HG03139 (cell line): ENCODE data around the gene CTAG2.
"Not testable (repeated sequence)": the region's sequence is repeated elsewhere in the genome, so short reads cannot be mapped to it uniquely, and the experiment has no call there.

Experiments used
- ATAC-seq: cut with Tn5 transposase; IDR thresholded peaks from one replicate; pipeline ENCODE4 v1.9.1; 2021; ENCODE audit not compliant: unreplicated experiment

Gene CTAG2

DNA sequence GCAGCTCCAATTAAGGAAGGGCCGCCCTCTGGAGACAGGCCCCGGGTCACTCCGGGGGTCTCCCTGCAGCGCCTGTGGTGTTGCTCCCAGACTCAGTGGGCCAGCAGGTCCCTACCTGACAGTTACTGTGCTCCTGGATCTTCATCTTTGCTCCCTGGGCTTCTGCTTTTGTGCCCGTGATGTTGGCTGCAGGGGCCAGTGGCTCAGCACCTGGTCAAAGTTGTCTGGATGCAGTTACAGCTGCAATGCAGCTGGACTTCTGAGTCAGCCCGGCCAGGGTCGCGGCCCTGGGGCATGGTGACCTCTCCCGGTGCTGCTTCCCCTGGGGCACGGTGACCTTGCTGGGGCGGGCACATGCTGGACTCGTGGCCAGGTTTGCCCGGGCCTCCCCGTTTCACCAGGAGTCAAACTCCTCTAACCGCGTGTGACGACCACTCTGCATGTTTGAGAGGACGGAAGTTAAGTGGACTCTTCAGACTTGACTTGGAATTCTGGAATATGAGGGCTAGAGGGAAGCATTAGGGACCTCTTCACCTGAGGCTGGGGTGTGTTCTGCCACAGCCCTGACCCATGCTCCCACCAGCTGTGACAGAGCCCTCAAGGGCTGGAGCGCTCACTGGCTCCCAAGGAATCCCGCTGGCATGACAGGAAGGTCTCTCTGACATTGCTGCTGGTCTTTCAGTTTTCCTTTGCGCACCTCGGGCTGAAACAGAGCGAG, 3.7 kb downstream of the CTAG2 start:
- no peak for ATAC-seq

DNA sequence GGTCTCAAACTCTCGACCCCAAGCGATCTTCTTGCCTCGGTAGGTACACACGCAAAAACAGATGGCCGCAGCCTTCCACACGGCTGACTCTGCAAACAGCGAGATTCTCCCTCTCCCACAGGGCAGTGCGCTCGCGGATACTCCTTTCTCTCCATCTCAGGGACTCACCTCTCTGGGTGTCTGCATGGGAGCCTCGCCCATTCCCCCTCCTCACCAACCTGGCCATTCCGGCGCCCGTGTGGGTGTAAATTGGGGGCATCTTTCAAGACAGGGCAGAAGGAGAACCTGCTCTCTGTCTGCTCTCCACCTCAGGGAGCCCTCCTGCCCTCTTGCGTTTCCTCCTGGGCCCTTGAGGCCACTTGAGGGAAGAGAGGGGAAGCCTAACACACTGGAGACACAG, 4.4 kb downstream of the CTAG2 start:
- no peak for ATAC-seq

DNA sequence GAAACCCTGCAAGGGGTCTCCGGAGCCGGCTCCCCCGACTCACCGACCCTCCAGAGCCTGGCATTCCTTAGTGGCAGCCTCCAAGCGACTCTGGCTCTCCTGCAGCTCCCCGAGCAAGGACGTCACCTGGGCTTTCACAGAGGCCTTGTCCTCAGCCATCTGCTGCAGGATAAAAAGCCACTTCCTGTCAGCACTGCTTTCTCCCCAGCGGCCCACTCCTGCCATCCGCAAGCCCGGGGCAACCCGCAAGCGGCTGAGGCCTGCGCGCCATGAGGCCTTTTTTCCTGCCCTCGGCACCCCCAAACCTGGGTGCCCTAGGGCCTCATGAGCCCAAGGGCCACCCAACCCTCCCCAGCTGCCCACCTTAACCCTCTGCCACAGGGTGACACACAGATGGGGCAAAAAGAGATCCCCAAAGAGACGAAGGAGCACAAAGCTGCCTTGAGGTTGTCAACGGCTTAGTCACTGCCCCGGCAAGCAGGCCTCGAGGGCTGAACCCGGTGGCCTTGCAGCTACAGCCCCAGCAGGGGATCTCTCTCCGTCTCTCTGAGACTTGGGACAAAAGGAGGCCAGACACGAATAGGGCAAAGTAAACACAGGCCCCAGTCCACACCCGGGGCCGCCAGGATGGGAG, 7.5 kb downstream of the CTAG2 start:
- not testable (repeated sequence) for ATAC-seq

- not testable (repeated sequence) for ATAC-seq
These were observed 9.7 kb downstream of the CTAG2 start for GRCh38 chrX:154643708-154644107.

DNA sequence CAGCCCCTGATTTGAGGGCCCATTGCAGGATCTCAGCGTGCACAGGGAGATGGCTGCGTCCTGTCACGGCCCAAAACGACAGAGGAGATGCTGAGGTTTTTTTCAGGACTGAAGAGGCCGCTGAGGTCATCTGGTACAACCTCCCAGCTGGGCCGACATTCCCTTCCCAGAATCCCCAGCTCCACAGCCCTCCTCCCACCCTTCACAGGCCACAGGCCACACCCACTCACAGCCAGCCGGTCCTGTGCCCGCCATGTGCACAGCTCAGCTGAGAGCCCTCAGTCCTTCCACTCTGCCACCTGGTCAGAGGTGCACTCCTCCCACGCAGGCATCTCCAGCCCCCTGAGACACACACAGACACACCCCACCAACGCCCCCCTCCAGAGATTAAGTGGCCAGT, 11.6 kb downstream of the CTAG2 start:
- not testable (repeated sequence) for ATAC-seq

DNA sequence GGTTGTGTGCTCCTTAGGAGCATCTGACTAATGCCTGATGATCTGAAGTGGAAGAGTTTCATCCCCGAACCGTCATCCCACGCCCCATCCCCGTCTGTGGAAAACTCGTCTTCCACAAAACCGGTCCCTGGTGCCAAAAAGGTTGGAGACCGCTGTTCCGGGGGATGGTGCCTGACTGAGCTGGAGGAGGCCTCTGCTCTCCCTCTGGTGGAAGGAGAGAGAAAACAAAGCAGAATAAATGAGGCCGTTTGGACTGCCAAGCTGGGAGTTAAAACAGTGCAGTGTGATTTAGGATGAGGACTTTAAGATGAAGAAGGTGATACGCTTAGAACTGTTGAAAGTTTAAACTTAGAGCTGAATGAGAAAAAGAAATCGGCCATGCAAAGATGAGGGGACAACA, 19.7 kb downstream of the CTAG2 start:
- not testable (repeated sequence) for ATAC-seq

- ATAC-seq = not testable (repeated sequence)
These were observed 22.4 kb downstream of the CTAG2 start for GRCh38 chrX:154630949-154631348.

DNA sequence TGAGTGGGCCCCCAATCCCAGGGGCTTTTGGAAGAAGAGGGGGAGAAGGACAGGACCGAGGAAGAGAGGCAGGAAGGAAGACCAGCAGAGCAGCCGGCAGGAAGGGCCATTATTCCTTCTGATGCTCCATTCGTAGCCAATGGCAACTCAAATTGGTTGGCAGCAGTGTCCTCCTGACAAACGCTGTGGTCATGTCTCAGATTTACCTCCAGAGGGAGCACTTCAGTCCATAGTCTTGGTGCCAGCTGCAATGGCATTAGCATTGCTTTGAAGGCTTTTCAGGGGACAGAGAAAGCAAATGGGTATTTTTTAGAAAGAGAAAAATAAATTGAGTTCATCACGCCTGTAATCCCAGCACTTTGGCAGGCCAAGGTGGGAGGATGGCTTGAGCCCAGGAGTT, 24.4 kb downstream of the CTAG2 start:
- not testable (repeated sequence) for ATAC-seq

GRCh38 chrX:154620767-154621414, 32.5 kb downstream of the CTAG2 start:
- ATAC-seq = not testable (repeated sequence)

DNA sequence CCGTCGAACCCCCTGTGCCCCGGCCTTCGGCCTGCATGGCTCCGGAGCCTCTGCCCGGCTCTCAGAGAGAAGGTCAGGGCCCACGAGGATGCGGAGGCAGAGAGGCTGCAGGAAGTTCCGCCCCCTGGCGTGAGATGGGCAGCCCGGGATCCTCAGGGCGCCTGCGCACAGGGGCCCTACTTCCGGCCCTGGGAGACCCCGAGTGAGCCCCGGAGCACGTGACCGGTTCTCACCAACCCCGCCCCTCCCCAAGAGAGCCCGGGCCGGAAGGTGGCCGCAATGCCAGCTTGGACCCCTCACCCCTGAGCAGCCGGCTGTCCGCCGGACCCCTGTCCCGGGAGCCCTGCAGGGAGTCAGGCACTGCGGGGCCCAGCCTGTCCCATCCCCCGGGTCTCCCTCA, 34.2 kb downstream of the CTAG2 start, which contains the start of gene CTAG1B:
TSS of gene CTAG1B (minus strand) at position 101 of the 400 bp plus-strand sequence. CDS start at position 37, 64 bp downstream.
- ATAC-seq = not testable (repeated sequence)

- ATAC-seq = not testable (repeated sequence)
These were observed 39.8 kb downstream of the CTAG2 start for GRCh38 chrX:154613586-154613985.

GRCh38 chrX:154611146-154611545, 42.2 kb downstream of the CTAG2 start:
- not testable (repeated sequence) for ATAC-seq

GRCh38 chrX:154608823-154609222, 44.6 kb downstream of the CTAG2 start:
- ATAC-seq = not testable (repeated sequence)

GRCh38 chrX:154607976-154608375, 45.4 kb downstream of the CTAG2 start:
- ATAC-seq = not testable (repeated sequence)

DNA sequence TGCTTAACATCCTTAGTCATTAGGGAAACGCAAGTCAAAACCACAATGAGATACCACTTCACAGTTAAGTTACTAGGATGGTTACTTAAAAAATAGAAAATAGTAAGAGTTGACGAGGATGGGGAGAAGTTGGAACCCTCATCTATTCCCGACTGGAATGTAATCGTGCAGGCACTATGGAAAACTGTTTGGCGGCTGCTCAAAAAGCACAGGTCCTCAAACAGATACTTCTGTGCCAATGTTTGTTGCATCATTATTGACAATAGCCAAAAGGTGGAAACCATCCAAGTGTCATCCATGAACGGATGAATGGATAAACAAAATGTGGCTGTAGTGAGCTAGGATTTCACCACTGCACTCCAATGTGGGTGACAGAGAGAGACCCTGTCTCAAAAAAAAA, 46.0 kb downstream of the CTAG2 start:
- no peak for ATAC-seq

GRCh38 chrX:154605566-154605965, 47.8 kb downstream of the CTAG2 start:
- ATAC-seq = no peak

DNA sequence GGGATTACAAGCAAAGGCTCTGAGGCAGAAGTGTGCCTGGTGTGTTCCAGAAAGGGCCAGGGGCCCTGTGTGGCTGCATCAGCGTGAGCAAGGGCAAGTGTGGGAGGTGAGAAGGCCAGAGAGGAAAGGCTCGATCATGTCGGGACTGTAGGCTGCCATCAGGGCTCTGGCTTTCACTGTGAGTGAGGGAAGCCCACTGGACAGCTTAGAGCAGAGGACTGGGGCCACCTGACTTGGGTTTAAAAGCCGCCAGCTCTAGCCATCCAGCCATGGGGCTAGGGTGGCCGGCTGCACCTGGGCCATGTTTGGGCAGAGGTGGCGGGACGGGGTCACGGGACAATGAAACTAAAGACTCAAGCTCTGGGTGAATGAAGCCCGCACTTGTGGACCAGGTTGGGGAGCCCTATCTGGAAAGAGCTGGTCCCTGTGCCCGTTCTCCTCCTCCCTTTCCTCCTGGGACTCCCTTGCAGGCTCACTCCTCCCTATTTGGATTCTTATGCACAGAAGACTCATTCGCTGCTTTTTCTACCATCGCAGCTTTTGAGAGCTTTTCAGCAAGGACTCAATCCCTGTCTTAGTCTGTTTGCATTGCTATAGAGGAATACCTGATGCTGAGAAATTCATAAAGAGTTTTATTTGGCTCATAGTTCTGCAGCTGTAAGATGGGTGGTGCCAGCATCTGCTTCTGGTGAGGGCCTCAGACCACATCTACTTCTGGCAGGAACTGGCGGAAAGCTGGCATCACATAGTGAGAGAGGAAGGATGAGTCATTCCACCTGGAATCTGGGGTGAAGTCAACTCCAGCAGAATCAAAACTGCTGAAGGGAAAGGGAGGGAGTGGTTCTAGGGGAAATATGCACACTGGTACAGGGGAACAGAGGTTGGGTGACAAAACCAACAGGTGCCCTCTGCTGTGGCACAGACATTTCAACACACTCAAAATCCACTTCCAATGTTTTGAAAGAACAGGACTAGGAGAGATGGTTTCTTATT, 49.6 kb downstream of the CTAG2 start:
- no peak for ATAC-seq

DNA sequence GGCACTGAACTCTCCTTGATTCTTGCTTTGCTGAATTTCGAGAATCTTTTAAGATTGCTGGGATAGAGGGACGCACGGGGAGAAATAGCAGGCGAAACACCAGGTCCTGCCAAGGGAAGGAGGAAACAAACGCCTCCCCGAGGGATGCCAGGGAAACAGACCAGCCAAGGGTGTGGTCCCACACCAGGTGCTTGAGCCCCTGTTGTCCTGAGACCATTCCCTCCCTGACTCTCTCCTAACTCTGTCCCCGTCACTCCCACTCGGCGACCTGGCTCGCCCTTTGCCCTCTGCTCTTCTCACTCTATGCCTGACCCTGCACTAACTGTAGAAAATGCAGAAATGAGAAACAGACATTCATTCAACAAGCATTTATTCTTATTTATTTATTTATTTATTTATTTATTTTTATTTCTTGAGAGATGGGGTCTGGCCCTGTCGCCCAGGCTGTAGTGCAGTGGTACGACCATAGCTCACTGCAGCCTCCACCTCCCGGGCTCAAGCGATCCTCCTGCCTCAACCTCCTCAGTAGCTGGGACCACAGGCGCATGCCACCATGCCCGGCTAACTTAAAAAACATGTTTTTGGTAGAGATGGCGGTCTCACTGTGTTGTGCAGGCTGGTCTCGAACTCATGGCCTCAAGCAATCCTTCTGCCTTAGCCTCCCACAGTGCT, 50.5 kb downstream of the CTAG2 start:
- ATAC-seq = no peak

DNA sequence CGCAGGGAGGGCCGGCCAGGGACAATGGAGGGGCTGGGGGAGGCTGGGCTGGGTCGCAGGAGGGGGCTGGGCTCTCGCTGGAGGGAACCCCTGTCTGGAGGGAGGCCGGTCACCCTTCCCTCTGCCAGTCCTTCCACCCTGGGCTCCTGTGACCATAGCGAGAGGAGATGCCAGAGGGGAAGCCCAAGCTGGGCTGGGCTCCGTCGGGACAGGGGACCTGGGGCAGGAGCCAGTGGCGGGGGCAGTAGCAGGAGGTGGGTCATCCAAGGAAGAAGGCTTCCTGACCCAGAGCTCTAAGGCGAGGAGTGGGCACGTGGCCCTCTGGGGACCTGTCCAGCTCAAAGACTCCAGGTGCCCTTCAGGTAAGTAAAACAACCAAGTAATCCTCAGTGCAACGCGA, 51.2 kb downstream of the CTAG2 start:
- ATAC-seq = no peak
